Measurements from ENCODE around the gene SPNS2.

Gene SPNS2

GRCh38 chr17:4514206-4514605 is 15.5 kb downstream of the SPNS2 start:
- Histone ChIP-seq H3K36me3 (ENCODE audit: low read depth) (no peaks in the 10 kb centered on the region), H3K27ac (ENCODE audit: poor library complexity, severe bottlenecking) (no peak overlapping the region), H3K4me1 (ENCODE audit: insufficient read depth, poor library complexity, severe bottlenecking) (no peaks in the 10 kb centered on the region), H3K27me3 (ENCODE audit: insufficient read depth, poor library complexity, severe bottlenecking) (no peaks in the 10 kb centered on the region), H3K9me3 (ENCODE audit: severe bottlenecking) (no peaks in the 10 kb centered on the region), H3K4me3 (ENCODE audit: severe bottlenecking) (no peak overlapping the region)
- DNase-seq (ENCODE audit: low spot score) (no peak), ATAC-seq (ENCODE audit: low read depth) (no peak)
- TF ChIP-seq CTCF (IDR thresholded peaks at IDR 0.05; ENCODE audit: poor library complexity, severe bottlenecking) = no peak

GRCh38 chr17:4514779-4515178 is 16.1 kb downstream of the SPNS2 start:
- no peak for TF ChIP-seq CTCF (IDR thresholded peaks at IDR 0.05; ENCODE audit: poor library complexity, severe bottlenecking)
- DNase-seq (ENCODE audit: low spot score) = no peak

GRCh38 chr17:4515501-4515900 is 16.8 kb downstream of the SPNS2 start:
- no peaks in the 10 kb centered on the region for H3K27me3 ChIP-seq (ENCODE audit: insufficient read depth, poor library complexity, severe bottlenecking)
- no peaks in the 10 kb centered on the region for H3K36me3 ChIP-seq (ENCODE audit: low read depth)
- H3K9me3 ChIP-seq (ENCODE audit: severe bottlenecking) = no peaks in the 10 kb centered on the region
- no peaks in the 10 kb centered on the region for H3K4me1 ChIP-seq (ENCODE audit: insufficient read depth, poor library complexity, severe bottlenecking)
- H3K27ac ChIP-seq (ENCODE audit: poor library complexity, severe bottlenecking) = no peak overlapping the region
- DNase-seq (ENCODE audit: low spot score) (no peak), ATAC-seq (ENCODE audit: low read depth) (no peak)
- TF ChIP-seq CTCF (IDR thresholded peaks at IDR 0.05; ENCODE audit: poor library complexity, severe bottlenecking) = no peak
- no peak overlapping the region for H3K4me3 ChIP-seq (ENCODE audit: severe bottlenecking)

More at GRCh38 chr17:4514779-4515178, 16.1 kb downstream of the SPNS2 start:
- no peaks in the 10 kb centered on the region for H3K27me3 ChIP-seq (ENCODE audit: insufficient read depth, poor library complexity, severe bottlenecking)
- no peaks in the 10 kb centered on the region for H3K4me1 ChIP-seq (ENCODE audit: insufficient read depth, poor library complexity, severe bottlenecking)
- H3K4me3 ChIP-seq (ENCODE audit: severe bottlenecking) = no peak overlapping the region
- no peaks in the 10 kb centered on the region for H3K9me3 ChIP-seq (ENCODE audit: severe bottlenecking)
- H3K27ac ChIP-seq (ENCODE audit: poor library complexity, severe bottlenecking) = no peak overlapping the region
- ATAC-seq (ENCODE audit: low read depth) = no peak
- no peaks in the 10 kb centered on the region for H3K36me3 ChIP-seq (ENCODE audit: low read depth)

GRCh38 chr17:4516735-4517134 is 18.1 kb downstream of the SPNS2 start:
- no peaks in the 10 kb centered on the region for H3K27me3 ChIP-seq (ENCODE audit: insufficient read depth, poor library complexity, severe bottlenecking)
- ATAC-seq (ENCODE audit: low read depth) (no peak), DNase-seq (ENCODE audit: low spot score) (no peak)

More at GRCh38 chr17:4516735-4517134, 18.1 kb downstream of the SPNS2 start:
- Histone ChIP-seq H3K27ac (ENCODE audit: poor library complexity, severe bottlenecking) (no peak overlapping the region), H3K9me3 (ENCODE audit: severe bottlenecking) (no peaks in the 10 kb centered on the region), H3K4me1 (ENCODE audit: insufficient read depth, poor library complexity, severe bottlenecking) (peaks cover 10% of the 10 kb centered on the region), H3K4me3 (ENCODE audit: severe bottlenecking) (no peak overlapping the region), H3K36me3 (ENCODE audit: low read depth) (no peaks in the 10 kb centered on the region)
- TF ChIP-seq CTCF (IDR thresholded peaks at IDR 0.05; ENCODE audit: poor library complexity, severe bottlenecking) = no peak
